Right lobe of liver (tissue), 4 donors: Measurements from ENCODE around the gene POLR2E.

Source experiments
- POLR2A ChIP-seq: fragments of 450-650 bp; IDR thresholded peaks from one replicate; pipeline ENCODE4 v1.6.1; 2017; ENCODE audit warnings: antibody characterized with exemption, mild to moderate bottlenecking
- TF ChIP-seq, protein P1 (sequence below), 4 donors: fragments of 200-600 bp in 3 of 4; fragments of 450-650 bp in 1 of 4; IDR thresholded peaks; one replicate each; pipeline versions ENCODE4 v1.5.1 to v1.8.0; 2016 to 2022; ENCODE audit warnings: antibody characterized with exemption in 4 of 4, mild to moderate bottlenecking in 2 of 4
- donor health status: DM: no; HTN: no; CAD: no.
- donor health status: DM: no; HTN: no; CAD: no.
- donor health status: DM: no; HTN: yes; CAD: no.

DNA sequence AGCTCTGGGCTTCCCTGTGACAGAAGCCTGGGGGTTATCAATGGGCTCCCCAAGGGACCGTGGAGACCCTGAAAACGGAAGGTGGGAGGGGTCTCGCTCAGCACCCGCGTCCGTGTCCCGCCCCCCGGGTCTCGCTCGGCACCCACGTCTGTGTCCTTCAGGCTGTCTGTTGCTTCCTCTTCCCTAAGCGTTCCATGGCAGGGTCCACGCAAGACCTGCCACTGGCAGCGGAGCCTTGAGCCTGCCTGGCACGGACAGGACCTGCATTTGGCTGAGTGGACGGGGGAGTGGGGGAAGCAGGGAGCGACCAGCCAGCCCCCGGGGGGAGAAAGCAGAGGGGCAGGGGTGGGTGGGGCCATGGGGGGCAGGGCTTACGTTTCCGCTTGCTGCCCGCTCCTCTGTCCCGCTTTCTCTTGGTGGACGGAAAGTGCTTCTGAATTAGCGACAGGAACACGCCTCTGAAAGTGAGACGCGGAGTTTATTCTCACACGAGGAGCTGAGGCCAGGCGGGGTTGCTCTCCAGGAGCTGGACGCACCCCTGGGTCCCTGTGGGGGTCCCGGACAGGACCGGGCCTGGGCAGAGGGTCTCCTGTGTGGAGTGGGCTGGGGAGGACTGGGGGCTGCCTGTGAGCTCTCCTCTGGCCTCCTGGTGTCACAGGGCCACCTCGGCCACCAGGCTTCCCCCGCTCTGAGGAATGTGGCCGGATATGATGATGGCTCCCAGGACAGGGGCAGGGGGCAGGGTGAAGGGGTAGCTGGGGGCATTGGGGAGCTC, 20.7 kb upstream of the POLR2E start:
- TF ChIP-seq, protein P1, sequence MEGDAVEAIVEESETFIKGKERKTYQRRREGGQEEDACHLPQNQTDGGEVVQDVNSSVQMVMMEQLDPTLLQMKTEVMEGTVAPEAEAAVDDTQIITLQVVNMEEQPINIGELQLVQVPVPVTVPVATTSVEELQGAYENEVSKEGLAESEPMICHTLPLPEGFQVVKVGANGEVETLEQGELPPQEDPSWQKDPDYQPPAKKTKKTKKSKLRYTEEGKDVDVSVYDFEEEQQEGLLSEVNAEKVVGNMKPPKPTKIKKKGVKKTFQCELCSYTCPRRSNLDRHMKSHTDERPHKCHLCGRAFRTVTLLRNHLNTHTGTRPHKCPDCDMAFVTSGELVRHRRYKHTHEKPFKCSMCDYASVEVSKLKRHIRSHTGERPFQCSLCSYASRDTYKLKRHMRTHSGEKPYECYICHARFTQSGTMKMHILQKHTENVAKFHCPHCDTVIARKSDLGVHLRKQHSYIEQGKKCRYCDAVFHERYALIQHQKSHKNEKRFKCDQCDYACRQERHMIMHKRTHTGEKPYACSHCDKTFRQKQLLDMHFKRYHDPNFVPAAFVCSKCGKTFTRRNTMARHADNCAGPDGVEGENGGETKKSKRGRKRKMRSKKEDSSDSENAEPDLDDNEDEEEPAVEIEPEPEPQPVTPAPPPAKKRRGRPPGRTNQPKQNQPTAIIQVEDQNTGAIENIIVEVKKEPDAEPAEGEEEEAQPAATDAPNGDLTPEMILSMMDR (IDR thresholded peaks at IDR 0.05), result no peak
- TF ChIP-seq POLR2A, result no peak
